Stimulated activated CD8-positive, alpha-beta memory T cell treated with anti-CD3 and anti-CD28 coated beads, Interleukin-4, amount 100 ng/mL, for 24 hours (primary cell): ENCODE data around the gene ABR.
A peak's percentile ranks its signal among the peaks of the same experiment; 100 is the strongest.
"Not testable (repeated sequence)": the region's sequence is repeated elsewhere in the genome, so short reads cannot be mapped to it uniquely, and the experiment has no call there.

Source experiments
- DNase-seq: peaks from one replicate; pipeline ENCODE4 v3.0.0-alpha.2; 2020; ENCODE audit warnings: low read depth

The ABR gene

DNA sequence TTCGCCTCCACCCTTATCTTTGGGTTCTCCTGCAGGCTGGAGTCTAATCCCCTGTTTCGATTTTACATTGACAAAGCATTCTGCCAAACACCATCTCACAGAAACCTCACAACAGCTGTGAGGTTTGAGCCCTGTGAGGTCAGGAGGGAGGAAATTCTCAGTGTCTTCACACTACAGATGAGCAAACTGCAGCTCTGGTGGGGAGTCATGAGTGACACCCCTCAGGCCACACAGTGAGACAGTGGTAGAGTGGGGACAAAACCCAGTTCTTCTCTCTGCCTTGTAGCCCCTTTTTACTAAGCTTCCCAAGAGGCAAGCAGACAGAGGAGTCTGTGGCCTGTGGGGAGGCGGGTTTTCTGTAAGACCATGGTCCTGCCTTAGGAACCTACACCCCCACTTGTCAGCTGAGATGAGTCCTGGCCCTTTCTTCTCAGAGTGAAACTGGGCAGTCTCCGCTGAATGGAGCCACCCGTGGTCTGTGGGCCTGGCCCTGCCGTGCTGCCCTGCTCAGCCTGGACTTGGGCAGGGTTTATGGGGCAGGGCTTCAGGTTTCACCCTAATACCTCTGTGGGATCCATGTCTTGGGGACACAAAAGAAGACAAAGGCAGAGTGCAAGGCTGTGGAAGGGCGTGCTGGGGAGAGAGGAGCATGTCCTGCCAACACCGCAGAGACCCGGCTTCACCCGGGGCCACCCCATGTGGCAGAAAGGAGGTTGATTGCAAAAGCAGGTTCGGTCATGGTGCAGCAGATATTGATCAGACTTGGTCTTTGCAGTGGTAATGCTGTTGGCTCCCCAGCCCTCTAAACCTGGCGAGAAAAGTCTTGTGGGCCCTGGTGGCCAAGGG, 59.0 kb downstream of the ABR start:
- DNase-seq = no peak

GRCh38 chr17:1119924-1120323, 59.9 kb downstream of the ABR start:
- DNase-seq = no peak

- no peak for DNase-seq
Measured at GRCh38 chr17:1116602-1117001, 63.2 kb downstream of the ABR start.

- no peak for DNase-seq
Measured at GRCh38 chr17:1112875-1113274, 66.9 kb downstream of the ABR start.

- no peak for DNase-seq
Measured at GRCh38 chr17:1111599-1112443, 68.0 kb downstream of the ABR start.

- no peak for DNase-seq
Measured at GRCh38 chr17:1110862-1111598, 68.8 kb downstream of the ABR start.

- no peak for DNase-seq
Measured at GRCh38 chr17:1110541-1110861, 69.3 kb downstream of the ABR start.

- DNase-seq = peak; percentile 33
Measured at GRCh38 chr17:1109606-1110540, 69.9 kb downstream of the ABR start.

- peak; percentile 42 for DNase-seq
Measured at GRCh38 chr17:1108765-1109605, 70.8 kb downstream of the ABR start.

DNA sequence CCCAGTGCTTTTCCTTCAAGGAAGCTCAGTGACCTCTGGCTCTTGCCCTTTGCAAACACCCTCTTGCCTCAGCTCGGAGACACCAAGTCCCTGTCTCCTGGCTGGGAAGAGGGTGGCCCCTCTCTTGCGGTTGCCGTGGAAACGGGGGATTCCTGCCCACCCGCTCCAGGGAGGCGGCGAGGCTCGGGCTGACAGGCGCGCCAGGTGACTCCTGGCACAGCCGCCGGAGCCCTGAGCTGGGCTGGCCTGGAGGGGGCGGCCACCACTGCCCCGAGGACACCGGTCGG, 71.4 kb downstream of the ABR start:
- DNase-seq = no peak

GRCh38 chr17:1107777-1108477, 71.9 kb downstream of the ABR start:
- DNase-seq = no peak

DNA sequence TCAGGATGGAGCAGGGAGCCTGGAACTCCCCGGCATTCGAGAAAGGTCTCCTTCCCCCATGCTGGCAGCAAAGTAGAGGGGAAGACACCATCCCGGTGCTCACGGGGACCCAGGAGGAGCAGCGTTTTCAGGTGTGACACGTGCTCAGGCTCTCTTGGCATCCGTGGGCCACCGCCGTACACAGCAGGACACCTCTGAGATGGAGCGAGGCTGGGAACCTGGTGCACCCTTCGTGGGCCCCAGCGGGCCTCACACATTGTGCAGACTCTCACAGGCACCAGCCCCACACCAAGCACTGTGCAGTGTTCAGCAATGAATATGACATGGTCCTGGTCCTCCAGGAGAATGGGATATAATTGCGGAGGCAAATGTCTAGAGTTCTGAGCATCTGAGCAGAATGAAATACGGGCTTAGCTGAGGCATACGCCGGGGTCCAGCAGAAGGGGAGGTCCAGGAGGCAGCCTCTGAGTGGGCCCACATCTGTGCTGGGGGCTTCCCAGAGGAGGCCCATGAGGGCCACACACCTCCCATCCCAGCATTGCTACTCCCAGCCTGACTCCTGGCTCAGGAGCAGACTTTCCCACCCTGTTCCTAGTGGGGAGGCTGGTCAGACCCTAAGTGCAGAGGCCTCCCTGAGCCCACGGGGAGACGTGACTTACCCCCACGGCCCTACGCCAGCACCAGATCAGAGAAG, 72.6 kb downstream of the ABR start:
- DNase-seq = no peak

- DNase-seq = no peak
Measured at GRCh38 chr17:1104222-1104621, 75.6 kb downstream of the ABR start.

- no peak for DNase-seq
Measured at GRCh38 chr17:1100382-1100781, 79.4 kb downstream of the ABR start.

- DNase-seq = no peak
Measured at GRCh38 chr17:1099242-1099641, 80.5 kb downstream of the ABR start.

DNA sequence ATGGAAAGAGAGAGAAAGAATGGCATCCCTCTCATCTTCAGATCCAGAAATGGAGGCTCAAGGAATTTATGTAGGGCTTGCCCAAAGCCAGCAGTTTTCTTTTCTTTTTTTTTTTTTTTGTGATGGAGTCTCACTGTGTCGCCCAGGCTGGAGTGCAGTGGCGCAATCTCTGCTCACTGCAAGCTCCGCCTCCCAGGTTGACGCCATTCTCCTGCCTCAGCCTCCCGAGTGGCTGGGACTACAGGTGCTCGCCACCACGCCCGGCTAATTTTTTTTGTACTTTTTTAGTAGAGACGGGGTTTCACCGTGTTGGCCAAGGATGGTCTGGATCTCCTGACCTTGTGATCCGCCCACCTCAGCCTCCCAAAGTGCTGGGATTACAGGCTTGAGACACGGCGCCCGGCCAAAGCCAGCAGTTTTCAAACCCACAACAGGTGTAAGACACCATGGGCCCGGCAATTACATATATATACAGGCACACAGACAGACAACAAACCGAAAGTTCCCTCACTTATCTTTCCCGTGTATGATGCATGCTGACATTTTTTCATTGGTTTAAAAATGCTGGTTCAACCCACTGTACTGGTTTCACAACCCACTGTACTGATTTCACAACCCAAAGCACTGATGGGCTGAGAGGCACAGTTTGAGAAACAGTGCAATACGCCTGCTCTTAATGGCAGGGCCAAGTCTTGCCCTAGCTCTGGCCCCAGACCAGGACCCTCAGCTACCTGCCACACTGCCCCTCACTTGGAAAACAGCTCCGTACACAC, 81.6 kb downstream of the ABR start:
- not testable (repeated sequence) for DNase-seq

DNA sequence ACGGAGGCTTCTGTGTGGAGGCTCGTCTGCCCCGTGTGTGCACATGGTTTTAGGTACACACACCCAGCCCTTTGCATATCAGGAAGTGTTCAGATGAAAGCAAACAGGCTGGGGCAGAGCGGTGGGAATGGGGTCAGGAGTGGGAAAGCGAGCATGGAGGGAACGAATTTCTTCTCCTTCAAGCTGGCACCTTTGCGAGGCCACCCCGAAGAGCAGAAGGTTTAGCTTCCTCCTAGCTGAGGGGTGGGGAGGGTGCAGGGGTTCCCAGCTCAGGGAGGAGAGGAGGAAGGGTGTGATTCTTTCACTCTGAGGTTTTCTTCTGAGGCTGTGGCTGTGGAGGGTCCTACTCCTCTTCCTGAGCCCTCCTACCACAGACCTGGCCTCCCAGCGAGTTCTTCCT, 83.6 kb downstream of the ABR start:
- no peak for DNase-seq

DNA sequence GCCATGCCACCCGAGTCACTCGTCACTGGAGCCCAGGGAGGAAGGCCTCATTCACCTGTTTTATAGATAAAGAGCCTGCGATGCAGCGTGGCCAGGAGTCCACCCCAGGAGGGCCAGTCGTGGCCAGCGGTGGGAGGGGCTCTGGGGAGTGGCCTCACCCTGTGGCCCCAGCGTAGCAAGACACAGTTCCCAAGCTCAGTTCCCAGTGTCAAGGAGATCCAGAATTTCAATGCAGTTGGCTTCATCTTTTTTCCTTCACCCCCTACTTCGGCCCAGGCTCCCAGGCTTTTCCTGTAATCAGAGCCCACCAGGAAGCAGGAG, 84.0 kb downstream of the ABR start:
- no peak for DNase-seq
